Small intestine (tissue), 7 donors: Measurements from ENCODE around the gene BRIP1. TPM values are rescaled to one million over a fixed set of nuclear protein-coding genes. Genes with fewer than 3 reads are reported as not detected.

Experiments
- DNase-seq, 2 donors: peaks; one replicate each; pipeline versions ENCODE4 v3.0.0 to v3.0.0-alpha.2; 2013
- FAIRE-seq: peaks from 2 replicates; lab custom pipeline; 2012; peaks lifted over from hg19 to GRCh38; lab: Jason Lieb, UNC
- H3K27ac ChIP-seq, 3 donors: one replicate each; pipeline ENCODE4 v1.5.1; 2013; ENCODE audit warnings: low read length in 2 of 3, mild to moderate bottlenecking in 2 of 3, control low read depth in 1 of 3, inconsistent platforms in 1 of 3, low read depth in 1 of 3, moderate library complexity in 1 of 3
- H3K27me3 ChIP-seq, 3 donors: one replicate each; pipeline ENCODE4 v1.6.1; 2013; ENCODE audit warnings: low read length in 3 of 3, inconsistent platforms in 1 of 3; ENCODE audit not compliant: control insufficient read depth in 3 of 3, insufficient read depth in 3 of 3
- H3K36me3 ChIP-seq, 3 donors: one replicate each; pipeline ENCODE4 v1.6.1; 2013; ENCODE audit warnings: low read length in 3 of 3, inconsistent platforms in 1 of 3, low read depth in 1 of 3, mild to moderate bottlenecking in 1 of 3, moderate library complexity in 1 of 3; ENCODE audit not compliant: control insufficient read depth in 3 of 3, insufficient read depth in 2 of 3
- H3K4me1 ChIP-seq, 3 donors: one replicate each; pipeline ENCODE4 v1.6.1; 2013; ENCODE audit warnings: low read length in 2 of 3, inconsistent platforms in 1 of 3, low read depth in 1 of 3, mild to moderate bottlenecking in 1 of 3, moderate library complexity in 1 of 3; ENCODE audit not compliant: control insufficient read depth in 3 of 3, insufficient read depth in 2 of 3
- H3K4me3 ChIP-seq, 3 donors: one replicate each; pipeline ENCODE4 v1.5.1; 2013; ENCODE audit warnings: low read length in 3 of 3, control low read depth in 1 of 3, inconsistent platforms in 1 of 3, low read depth in 1 of 3, mild to moderate bottlenecking in 1 of 3, moderate library complexity in 1 of 3
- H3K9me3 ChIP-seq, 2 donors: one replicate each; pipeline ENCODE4 v1.6.1; 2013; ENCODE audit warnings: low read depth in 1 of 2, low read length in 1 of 2; ENCODE audit not compliant: control insufficient read depth in 2 of 2, insufficient read depth in 1 of 2
- WGBS, 3 donors: extraction: QIAGEN DNeasy Blood & Tissue Kit; methylation state at CpG; one replicate each; pipeline ENCODE4 v1.1.7; 2013; 5-methylcytosine and 5-hydroxymethylcytosine counted together
- polyA plus RNA-seq, 4 donors: library from polyadenylated mRNA; stranded (reverse) in 3 of 4; unstranded in 1 of 4; fragments of 200-250 nt in 3 of 4; fragments of 120-200 nt in 1 of 4; gene quantifications; one replicate each; pipeline versions ENCODE4 v1.2.1 to v1.2.3, GENCODE V29; 2013
- donor health status: healthy with polysubstance abuse.
- donor health status: control.
- donor health status: control.
- donor health status: Bipolar disorder and iron deficiency.
- donor health status: healthy.

The BRIP1 gene
- polyA plus RNA-seq, 4 donors, result 0.27 to 6.4 (median 1.3) TPM

- Histone ChIP-seq H3K36me3 (no peaks in the 10 kb centered on the region), H3K9me3 (peaks cover 0 to 2% of the 10 kb centered on the region in 2 donors), H3K27me3 (no peaks in the 10 kb centered on the region), H3K4me3 (no peak overlapping the region), H3K27ac (no peak overlapping the region), H3K4me1 (no peaks in the 10 kb centered on the region)
- DNase-seq, result no peak
- no peak for FAIRE-seq
- 87 to 100% (median 100%) methylated on average over 1 of the region's 1 CpG for WGBS, 3 donors
These were observed 98.5 kb downstream of the BRIP1 start for GRCh38 chr17:61764846-61765245.

GRCh38 chr17:61761827-61762226 is 101.5 kb downstream of the BRIP1 start:
- H3K9me3 ChIP-seq, result peaks cover 0 to 2% of the 10 kb centered on the region in 2 donors
- H3K27ac ChIP-seq, result no peak overlapping the region
- FAIRE-seq, result no peak
- H3K27me3 ChIP-seq, result no peaks in the 10 kb centered on the region
- H3K4me3 ChIP-seq, result no peak overlapping the region
- H3K36me3 ChIP-seq, result no peaks in the 10 kb centered on the region
- H3K4me1 ChIP-seq, result no peaks in the 10 kb centered on the region
- DNase-seq, result no peak
- WGBS, 3 donors, result 90 to 94% (median 93%) methylated on average over 2 of the region's 2 CpGs

GRCh38 chr17:61759362-61759761 is 104.0 kb downstream of the BRIP1 start:
- Histone ChIP-seq H3K27ac (no peak overlapping the region), H3K9me3 (peaks cover 0 to 2% of the 10 kb centered on the region in 2 donors), H3K4me3 (no peak overlapping the region), H3K4me1 (no peaks in the 10 kb centered on the region), H3K27me3 (no peaks in the 10 kb centered on the region), H3K36me3 (no peaks in the 10 kb centered on the region)
- DNase-seq, result no peak
- WGBS, 3 donors, result 93 to 100% (median 94%) methylated on average over 1 of the region's 1 CpG
- no peak for FAIRE-seq

GRCh38 chr17:61758430-61758829 is 104.9 kb downstream of the BRIP1 start:
- 96 to 100% (median 98%) methylated on average over 2 of the region's 2 CpGs for WGBS, 3 donors
- FAIRE-seq, result no peak
- no peak for DNase-seq
- Histone ChIP-seq H3K9me3 (peaks cover 0 to 2% of the 10 kb centered on the region in 2 donors), H3K27me3 (no peaks in the 10 kb centered on the region), H3K4me3 (no peak overlapping the region), H3K4me1 (no peaks in the 10 kb centered on the region), H3K36me3 (no peaks in the 10 kb centered on the region), H3K27ac (no peak overlapping the region)

- H3K4me1 ChIP-seq, result no peaks in the 10 kb centered on the region
- H3K36me3 ChIP-seq, result no peaks in the 10 kb centered on the region
- DNase-seq (no peak), FAIRE-seq (no peak)
- no peak overlapping the region for H3K4me3 ChIP-seq
- no peak overlapping the region for H3K27ac ChIP-seq
- no peaks in the 10 kb centered on the region for H3K27me3 ChIP-seq
- H3K9me3 ChIP-seq, result peaks cover 0 to 2% of the 10 kb centered on the region in 2 donors
These were observed 106.2 kb downstream of the BRIP1 start for GRCh38 chr17:61757168-61757567.

- Histone ChIP-seq H3K27ac (no peak overlapping the region), H3K4me1 (no peaks in the 10 kb centered on the region), H3K36me3 (no peaks in the 10 kb centered on the region), H3K27me3 (no peaks in the 10 kb centered on the region), H3K4me3 (no peak overlapping the region), H3K9me3 (no peaks in the 10 kb centered on the region)
- FAIRE-seq (no peak), DNase-seq (no peak)
- 88 to 97% (median 96%) methylated on average over 1 of the region's 1 CpG for WGBS, 3 donors
These were observed 106.8 kb downstream of the BRIP1 start for GRCh38 chr17:61756561-61756960.

GRCh38 chr17:61755668-61756067 is 107.7 kb downstream of the BRIP1 start:
- no peak overlapping the region for H3K27ac ChIP-seq
- H3K4me1 ChIP-seq, result no peaks in the 10 kb centered on the region
- no peaks in the 10 kb centered on the region for H3K9me3 ChIP-seq
- FAIRE-seq, result no peak
- no peak for DNase-seq
- H3K27me3 ChIP-seq, result no peaks in the 10 kb centered on the region
- WGBS, 3 donors, result 96 to 99% (median 97%) methylated on average over 5 of the region's 5 CpGs
- H3K36me3 ChIP-seq, result no peaks in the 10 kb centered on the region
- H3K4me3 ChIP-seq, result no peak overlapping the region

GRCh38 chr17:61755078-61755477 is 108.2 kb downstream of the BRIP1 start:
- H3K27me3 ChIP-seq, result no peaks in the 10 kb centered on the region
- H3K4me3 ChIP-seq, result no peak overlapping the region
- no peak overlapping the region for H3K27ac ChIP-seq
- FAIRE-seq (no peak), DNase-seq (no peak)
- no peaks in the 10 kb centered on the region for H3K36me3 ChIP-seq
- no peaks in the 10 kb centered on the region for H3K9me3 ChIP-seq
- no peaks in the 10 kb centered on the region for H3K4me1 ChIP-seq

- Histone ChIP-seq H3K27ac (no peak overlapping the region), H3K4me3 (no peak overlapping the region), H3K4me1 (no peaks in the 10 kb centered on the region), H3K27me3 (no peaks in the 10 kb centered on the region), H3K9me3 (no peaks in the 10 kb centered on the region), H3K36me3 (no peaks in the 10 kb centered on the region)
- no peak for DNase-seq
- 95 to 100% (median 97%) methylated on average over 1 of the region's 1 CpG for WGBS, 3 donors
- FAIRE-seq, result no peak
These were observed 109.2 kb downstream of the BRIP1 start for GRCh38 chr17:61754124-61754523.
